NCI-H2081 (cell line): ENCODE data around the gene RNASE8.
"Not testable (repeated sequence)": the region's sequence is repeated elsewhere in the genome, so short reads cannot be mapped to it uniquely, and the experiment has no call there.

Source experiments
- DNase-seq, 2 experiments: peaks; one replicate each; lab custom pipeline; 2025; lab: John Stamatoyannopoulos, UW

RNASE8 gene, protein sequence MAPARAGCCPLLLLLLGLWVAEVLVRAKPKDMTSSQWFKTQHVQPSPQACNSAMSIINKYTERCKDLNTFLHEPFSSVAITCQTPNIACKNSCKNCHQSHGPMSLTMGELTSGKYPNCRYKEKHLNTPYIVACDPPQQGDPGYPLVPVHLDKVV

DNA sequence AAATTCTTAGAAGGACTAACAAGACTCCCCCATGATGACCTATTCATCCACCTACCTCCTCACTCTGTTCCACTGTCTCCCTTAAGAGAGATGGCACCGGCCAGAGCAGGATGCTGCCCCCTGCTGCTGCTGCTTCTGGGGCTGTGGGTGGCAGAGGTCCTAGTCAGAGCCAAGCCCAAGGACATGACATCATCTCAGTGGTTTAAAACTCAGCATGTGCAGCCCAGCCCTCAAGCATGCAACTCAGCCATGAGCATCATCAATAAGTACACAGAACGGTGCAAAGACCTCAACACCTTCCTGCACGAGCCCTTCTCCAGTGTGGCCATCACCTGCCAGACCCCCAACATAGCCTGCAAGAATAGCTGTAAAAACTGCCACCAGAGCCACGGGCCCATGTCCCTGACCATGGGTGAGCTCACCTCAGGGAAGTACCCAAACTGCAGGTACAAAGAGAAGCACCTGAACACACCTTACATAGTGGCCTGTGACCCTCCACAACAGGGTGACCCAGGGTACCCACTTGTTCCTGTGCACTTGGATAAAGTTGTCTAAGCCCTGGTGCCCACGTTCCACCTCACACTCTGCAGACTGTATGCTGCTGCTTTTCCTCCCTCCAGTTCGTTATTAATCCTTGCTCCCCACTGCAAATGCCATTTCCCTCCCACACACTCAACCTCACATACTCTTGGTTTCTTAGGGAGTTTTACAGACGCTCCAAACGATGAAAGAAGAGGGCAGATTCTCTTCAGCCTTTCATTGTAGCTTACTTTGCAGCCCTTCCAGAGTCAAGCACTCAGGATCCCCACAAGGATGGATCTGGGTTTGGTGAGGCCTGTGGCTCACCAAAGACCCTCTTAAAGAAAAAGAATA, at the start of gene RNASE8:
RNASE8 (plus strand) TSS at position 20 of the 873 bp plus-strand sequence; CDS start at position 91, 71 bp downstream.
- no peak for DNase-seq

DNA sequence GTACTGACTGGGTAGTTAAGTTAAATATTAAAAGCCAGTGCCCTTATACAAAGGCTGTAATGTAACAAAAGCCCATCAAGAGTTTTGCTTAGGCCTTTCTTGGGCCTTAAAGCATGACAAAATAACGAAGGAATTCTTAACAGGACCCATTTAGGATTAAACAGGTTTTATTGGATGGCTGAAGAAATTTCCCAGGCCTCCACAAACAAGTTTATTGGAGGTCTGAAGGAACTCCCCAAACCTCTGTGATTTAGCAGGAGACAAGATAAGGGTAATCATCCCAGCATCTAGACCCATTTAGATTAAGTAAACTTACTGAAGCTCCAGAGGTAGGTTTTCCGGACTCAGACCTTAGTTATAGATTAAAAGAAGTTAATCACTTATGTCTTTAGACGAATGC, 47.9 kb upstream of the RNASE8 start:
- not testable (repeated sequence) for DNase-seq

DNA sequence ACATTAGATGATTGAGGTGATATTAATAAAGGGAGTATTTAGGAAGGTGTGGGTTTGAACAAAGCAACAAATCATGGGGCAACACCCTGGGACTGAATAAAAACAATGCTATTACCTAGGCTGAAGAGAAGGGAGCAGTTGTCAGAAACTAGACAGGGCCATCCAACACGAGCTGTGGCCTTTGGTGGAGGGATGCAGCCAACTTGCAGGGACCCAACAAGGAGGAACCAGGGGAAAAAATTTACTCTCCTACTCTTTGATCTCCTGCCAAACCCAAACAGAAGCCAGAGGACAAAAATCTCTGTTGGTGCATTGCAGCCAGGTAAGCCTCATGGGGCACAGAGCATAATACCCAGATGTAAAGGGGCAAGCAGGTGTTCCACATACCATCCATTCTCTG, 46.5 kb upstream of the RNASE8 start:
- DNase-seq = no peak

DNA sequence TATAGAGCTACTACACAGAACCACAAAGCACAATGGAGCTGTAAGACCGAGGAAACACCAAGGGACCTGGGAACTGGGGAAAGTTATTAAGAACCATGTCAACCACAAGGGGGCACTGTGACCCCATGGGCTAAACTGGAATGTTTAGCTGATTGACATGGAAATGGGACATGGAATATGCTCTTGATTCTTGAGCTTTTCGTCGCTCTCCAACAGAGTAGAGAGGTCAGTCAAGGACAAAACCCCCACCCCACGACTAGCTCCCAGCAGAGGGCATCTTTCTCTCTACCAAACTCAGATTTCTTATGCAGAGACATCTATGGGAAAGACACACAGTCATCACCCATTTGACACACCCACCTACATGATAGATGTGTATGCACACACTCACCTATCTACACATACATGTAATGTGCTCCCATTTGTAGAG, 42.8 kb upstream of the RNASE8 start:
- DNase-seq = peak; percentile 71 to 83

DNA sequence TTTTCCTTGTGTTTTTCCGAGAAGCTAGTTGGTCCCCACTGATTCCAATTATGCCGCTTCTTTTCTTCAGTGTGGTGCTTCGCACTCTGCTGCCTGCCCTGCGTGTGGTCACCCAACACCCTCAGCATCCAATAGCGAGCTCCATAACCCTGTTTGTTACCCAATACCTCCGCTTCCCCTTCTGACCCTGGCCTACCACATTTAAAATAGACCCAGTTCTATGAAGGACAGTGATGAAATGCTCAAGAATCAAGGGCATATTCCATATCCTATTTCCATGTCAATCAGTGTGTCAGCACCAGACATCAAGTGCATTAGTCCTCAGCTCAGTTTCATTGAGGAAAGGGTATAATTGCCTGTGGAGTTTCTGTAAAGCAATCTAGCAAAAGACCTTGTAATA, 42.3 kb upstream of the RNASE8 start:
- no peak for DNase-seq

DNA sequence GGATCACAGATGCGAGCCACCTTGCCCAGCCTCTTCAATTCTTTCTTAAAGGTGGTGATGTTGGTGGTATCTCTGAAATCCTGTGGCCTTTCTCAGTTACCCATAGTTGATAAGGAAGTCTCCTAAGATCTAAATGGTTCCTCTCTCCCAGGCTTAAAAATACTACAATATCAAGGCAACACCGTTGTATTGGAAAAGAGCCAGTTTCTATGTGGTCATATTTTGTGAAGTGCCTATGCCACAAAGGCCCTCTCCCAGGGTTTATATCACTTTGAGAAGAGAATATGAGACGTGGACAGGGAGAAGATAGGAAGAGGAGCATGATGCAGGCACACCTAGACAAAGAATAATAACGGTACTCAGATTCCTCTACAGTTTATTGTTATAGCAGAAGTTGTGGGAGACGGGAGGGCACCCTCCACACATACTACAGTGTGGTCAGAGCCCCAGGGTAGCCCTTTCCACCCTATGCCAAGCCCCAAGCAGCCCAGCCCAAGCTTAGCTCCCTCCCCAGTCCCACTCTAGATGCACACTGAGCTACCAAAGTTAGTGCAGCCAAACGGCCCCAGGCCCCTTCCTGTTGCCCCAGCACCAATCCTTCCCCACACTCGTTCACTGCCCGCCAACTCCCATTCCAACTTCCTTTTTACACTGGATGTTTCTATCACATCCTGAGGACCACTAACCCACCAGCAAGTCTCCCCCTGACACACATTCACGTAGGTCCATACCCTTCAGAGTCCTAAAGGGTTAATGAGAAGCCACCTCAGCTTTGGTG, 41.0 kb upstream of the RNASE8 start:
- no peak for DNase-seq

DNA sequence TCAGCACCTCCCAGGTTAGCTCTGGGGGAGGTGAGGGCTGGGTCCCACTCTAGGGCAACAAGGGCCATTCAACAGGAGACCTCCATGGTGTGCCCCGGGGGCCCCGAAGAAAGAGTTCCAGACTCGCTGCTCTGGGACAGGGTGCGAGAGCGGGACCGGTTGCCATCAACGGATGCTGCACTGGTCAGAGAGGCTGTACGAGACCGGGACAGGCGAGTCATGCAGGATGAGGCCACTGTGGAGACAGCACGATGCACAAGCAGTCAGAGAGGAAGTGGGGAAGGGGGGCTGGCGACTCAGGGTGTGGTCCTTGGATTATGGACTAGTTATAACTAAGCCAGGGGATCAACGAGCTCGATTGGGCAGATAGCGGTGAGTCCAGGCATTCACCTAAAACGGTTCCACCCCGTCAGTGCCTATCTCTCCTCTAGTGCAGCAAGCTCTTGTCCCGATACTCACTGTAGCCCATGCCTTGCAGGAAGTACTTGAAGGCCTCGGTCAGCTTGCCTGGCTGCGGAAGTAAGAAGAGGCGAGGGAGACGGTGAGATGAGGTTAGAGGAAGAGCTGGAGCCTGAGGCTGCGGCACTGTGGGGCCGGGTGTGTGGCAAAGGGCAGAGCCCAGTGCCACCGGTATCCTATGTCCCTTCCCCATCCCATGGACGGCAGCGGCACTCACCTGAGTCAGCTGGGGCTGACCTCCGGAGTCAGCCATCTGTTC, 39.9 kb upstream of the RNASE8 start:
- DNase-seq = no peak

DNA sequence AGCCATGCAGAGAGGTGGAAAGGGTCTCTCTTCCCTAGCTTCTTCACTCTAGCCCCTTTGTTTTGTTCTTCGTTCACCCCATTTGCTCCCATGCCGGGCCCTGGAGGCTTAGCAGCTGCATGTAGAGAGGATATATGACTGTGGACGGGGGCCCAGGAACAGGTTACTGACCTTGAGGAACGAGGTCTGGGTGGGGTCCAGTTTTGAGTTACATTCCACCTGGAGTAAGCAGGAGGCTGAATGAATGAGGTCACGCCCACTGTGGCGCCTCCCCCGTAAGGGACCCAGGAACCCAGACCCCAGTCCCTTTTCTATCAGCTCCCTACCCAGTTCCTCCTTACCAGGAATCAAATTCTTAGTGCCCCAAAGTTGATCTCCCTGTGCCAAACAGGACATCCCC, 39.3 kb upstream of the RNASE8 start:
- DNase-seq = no peak

DNA sequence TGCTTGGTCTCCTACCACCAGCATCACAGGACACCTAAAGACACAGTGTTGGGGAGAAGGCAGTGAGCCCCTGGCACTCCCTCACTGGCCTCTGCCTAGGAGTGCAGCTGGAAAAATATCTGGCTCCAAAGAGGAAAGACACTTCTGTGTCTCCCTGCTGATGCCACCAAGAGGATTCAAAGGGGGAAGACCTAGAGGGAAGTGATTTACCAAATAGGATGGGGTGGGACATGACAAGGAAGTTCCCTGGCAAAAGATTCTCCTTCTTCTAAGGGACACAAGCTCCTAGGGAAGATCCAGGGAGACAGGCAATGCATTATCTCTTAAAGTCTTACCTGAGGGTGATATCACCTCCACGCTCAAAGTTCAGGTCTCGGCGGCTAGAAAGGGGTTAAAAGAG, 38.8 kb upstream of the RNASE8 start:
- no peak for DNase-seq

DNA sequence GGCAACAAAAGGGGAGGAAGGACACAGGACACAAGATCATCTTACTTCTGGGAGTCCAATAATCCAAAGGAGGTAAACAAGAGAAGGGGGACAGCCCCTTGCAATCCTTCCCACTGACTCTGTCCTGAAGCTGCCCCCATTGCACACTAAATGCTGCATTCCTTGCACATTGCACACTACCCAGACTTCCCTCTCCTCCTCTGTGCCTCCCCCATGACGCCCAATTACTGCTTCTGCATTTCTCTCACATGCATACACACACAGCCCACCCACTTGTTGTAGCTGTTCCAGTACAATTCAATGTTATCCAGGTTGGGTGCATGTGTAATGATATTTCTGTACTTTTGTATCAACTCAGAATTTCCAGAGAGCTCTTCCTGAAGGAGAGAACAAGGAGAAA, 38.3 kb upstream of the RNASE8 start:
- no peak for DNase-seq

DNA sequence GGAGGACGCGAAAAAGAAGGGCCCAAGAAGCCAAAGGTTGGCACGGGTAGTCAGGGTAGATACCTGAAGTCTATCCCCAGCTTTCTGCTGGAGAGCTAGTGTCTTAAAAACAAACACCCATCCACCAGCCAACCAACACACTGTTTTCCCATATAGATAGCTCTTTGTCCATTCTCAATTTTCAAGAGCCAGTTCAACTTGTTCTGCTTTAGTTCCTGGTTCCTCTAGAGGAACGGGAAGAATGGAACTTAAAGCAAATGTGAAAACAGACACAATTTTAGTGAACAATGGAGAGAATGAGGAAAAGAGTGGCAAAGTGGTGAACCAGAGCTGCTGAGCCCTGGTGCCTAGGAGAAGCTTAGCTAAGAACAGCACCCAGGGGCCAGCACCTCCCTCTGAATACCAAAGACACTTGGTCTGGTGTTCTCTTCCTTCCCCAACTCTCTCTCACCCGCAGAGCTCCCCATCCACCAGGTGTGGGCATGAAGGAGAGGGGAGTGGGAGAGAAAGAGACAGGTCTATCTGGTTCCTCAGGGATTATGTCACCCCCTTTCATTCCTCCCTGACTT, 36.6 kb upstream of the RNASE8 start:
- no peak for DNase-seq

DNA sequence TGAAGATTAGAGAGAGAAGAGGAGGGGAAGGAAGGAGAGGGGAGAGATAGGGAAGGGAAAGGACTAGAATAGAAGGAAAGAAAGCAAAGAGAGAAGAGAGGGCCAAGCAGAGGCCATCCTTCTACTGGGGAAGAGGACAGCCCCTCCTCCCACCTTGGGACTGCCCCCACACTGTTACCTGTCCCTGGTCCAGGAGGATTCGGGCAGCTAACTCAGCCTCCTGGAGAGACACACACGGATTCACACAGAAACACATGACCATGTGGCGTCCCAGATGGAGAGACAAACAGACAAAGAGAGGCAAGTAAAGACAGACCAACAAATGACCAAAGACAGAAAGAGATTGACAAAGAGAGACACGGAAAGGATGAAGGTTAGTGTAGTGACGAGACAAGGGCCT, 34.9 kb upstream of the RNASE8 start:
- DNase-seq = no peak

DNA sequence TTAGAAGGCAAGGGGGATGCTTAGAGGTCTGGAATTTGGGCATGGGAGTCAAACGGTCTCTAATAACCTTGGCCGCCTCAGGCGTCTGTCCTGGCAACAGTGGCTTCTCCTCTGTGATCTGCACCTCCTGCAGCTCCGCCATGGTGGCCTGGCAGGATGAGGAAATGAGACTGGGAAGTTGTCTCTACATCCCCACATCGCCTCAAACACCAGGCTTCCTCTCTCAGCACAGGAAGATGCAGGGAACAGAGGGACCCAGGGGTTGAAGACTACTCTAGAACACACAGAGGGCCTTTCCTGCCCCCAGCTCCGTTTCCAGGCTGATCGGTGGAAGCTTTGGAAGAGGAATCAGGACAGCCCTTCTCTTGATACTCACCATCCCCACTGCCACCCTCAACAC, 34.4 kb upstream of the RNASE8 start:
- DNase-seq = no peak

DNA sequence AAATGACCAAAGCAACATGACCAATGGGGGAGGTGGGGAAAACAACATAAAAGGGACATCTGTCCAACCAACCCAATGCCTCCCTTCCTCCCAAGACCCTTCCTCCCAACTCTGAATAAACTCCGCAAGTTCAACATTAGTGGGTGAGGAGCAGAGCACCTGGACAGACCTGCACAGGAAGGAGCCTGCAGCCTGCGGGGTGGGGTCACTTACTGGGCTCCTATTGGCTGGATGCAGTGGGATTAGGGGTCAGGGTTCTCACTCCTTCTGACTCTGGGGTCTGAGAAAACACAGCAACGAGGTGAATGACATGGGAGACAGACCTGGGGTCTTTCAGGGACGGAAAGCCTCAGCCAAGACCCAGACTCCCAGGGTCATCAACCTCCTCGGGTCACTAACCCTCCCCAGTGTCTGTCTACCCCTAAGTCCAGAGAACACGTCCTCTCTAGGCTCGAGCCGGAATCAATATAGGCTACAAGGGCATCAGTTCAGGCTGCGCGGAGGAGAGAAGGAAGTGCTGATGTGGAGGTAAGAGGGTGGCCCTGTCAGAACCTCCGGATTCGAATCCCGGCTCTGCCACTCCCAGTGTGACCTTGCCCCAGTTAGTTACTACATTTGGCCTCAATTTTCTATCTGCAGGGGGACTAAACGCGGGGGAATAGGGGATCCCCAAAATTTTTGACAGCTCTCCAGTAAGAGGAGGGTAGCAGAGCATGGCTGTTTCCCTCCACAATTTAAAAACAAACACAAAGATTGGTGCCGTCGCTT, 33.6 kb upstream of the RNASE8 start:
- DNase-seq = no peak

DNA sequence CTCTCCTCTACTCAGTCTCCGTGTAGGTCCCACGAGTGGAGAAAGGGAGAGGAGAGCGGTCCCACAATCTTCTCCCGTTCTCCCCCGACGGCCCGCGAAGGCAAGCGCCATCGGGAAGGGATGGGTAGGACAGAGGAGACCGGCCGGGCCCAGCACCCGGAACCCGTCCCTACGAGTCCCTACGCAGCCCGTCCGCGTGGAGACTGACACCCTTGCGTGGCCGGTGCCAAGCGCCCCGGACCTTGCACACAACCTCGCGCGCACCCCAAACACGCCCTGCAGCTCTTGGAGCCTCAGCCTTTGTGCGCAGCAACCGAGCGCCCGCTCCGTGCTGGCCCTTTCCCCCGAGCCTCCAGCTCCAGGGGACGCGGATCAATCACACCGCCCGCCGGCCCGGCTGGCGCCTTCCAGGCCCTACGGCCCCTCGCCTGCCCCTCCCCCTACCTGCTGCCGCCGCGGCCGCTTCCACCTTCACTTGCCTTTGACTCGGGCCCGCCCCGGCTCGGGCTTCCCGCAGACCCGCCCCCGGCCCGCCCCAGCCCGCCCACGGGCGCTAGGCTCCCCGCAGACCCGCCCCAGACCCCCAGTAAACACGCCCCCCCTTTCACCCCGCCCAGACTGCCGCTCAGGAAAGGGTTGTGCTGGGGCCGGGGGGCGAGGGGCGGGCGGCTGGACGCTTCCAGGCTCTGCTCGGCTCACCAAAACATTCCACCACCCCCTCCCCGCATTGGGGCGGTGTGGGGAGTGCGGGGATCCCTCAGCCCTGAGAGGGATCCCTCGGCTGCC, 32.8 kb upstream of the RNASE8 start, which contains the start of gene NDRG2:
NDRG2 (minus strand) TSS at position 477 of the 786 bp plus-strand sequence. CDS start 1,746 bp downstream, outside the sequence.
- DNase-seq = peak in 1 of 2 experiments; percentile 5

DNA sequence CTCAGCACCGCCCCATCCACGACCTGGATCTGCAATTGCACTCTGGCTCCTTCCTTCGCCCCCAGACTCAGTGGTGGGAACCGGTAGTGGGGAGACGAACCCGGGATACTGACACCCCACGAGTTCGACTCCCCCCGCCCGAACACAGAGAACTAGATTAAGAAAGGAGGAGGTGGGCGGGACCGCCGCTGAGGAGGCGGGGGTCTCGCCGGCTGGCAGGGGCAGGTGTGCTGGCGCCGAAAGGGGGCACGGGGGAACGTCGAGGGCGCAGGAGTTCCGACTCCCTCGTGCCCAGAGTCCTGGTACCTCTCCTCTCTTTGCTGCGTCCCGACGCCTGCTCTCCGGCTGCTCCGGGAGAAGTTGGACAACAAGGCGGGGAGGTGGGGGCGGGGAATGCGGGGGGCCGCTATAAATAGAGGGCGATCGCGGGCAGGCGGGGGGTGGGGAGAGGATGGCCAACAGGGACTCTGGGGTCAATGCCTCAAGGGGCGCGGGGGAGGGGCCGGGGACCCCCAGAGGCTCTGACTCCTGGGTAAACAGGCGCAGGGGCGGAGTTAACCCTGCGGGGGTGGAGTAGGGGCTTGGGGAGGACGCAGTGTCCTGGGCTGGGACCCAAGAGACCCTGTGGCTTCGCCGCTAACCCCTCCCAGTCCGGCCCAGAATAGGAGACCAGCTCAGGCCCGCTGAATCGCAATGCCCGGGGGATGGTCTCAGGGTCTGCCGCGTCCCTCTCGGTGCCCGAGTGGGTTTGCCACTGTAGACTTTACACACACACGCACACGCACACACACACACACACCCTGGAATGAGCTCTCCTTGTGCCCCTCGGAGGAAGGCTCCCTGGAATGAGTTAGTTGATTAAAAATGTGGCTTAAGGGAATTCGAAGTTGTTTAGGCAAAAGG, 32.0 kb upstream of the RNASE8 start:
- no peak for DNase-seq

DNA sequence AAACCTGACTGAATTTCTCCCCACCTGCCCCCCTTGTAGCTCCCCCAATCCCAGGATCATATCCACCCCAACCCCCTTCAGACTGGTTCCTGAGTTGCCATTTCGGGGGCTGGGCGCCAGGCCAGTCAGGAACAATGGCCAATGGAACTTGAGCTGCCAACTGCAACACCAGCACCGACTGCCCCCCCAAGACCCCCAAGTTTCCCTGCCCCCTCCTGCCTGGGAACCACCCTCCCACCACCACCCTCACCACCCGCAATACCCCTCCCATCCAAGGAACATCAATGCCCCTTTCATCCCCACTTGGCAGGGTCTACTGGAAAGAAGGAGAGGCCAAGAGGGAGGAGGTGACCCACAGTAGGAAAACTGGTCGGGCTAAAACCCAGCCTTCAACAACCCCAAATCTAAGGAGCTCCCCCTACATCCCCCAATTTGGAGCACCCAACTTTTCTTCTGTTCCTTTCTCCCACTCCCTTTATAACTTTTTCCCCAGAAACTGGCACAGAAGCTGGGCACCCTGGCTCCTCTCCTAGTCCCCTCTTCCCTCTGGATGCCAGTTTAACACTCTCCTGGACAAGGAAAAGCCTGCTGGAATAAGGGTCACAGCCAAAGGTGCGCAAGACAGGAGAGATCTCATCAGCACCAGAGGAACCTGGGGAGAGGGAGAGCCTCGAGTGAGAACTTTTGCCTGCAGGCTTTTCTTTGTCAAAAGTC, 31.2 kb upstream of the RNASE8 start:
- DNase-seq = no peak

DNA sequence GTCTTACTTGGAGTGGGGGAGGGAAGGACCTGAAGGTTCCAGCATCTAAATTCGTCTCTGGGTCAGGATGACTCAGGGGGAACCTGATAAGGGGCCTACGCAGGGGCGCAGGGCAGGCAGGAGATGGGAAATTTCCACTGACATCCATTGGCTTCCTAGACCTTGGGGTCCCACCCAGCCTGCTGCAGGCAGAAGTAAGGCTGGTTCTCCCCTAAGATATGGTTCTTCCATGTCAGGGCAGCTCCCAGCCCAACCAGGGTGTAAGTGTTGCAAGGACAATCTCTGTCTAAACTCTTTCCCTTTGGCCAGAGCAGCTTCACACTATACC, 30.7 kb upstream of the RNASE8 start:
- no peak for DNase-seq

DNA sequence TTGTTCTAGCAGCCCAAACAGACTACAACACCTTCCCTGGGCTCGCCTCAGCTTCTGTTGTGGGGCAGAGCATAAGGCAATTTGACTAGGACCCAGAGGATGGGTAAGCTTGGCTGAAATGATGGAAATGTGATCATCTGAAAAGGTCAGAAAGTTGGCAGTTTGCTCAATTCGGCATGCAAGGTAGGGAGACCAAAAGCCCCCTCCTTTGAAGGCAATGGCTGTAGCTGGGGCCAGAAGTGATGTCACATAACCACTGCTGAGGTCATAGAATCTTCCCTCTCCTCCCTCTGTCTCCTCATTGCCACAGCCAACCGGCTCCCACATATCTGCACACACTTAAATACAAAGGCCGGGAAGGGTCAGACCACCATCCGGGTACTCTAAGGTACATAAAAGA, 27.7 kb upstream of the RNASE8 start, which contains the start of gene TPPP2:
TPPP2 (plus strand) TSS at position 301 of the 400 bp plus-strand sequence. CDS start 365 bp downstream, outside the sequence.
- no peak for DNase-seq
